Fibroblast of villous mesenchyme (primary cell): Measurements from ENCODE around the gene TTC7B. TPM values are rescaled to one million over a fixed set of nuclear protein-coding genes. Genes with fewer than 3 reads are reported as not detected.

Experiments
- DNase-seq: peaks from one replicate; pipeline ENCODE4 v3.0.0-alpha.2; 2010; ENCODE audit warnings: low read depth
- H3K4me3 ChIP-seq: 2 replicates; pipeline ENCODE4 v1.5.1; 2011; ENCODE audit warnings: low read depth, mild to moderate bottlenecking, low read length
- CTCF ChIP-seq: IDR thresholded peaks from 2 replicates; pipeline ENCODE4 v1.5.1; 2012; ENCODE audit warnings: low read depth, mild to moderate bottlenecking, low read length; ENCODE audit not compliant: insufficient read depth
- total RNA-seq: library from RNA; depleted of rRNA; stranded (reverse); fragments of >200 nt; gene quantifications from 2 replicates; pipeline ENCODE4 v1.2.3, GENCODE V29; 2012

Gene TTC7B
- total RNA-seq, 1 donor: 16.8 TPM

- no peak for TF ChIP-seq CTCF
- no peak overlapping the region for H3K4me3 ChIP-seq
- DNase-seq: no peak
These were observed 164.2 kb downstream of the TTC7B start for GRCh38 chr14:90651976-90652560.

DNA sequence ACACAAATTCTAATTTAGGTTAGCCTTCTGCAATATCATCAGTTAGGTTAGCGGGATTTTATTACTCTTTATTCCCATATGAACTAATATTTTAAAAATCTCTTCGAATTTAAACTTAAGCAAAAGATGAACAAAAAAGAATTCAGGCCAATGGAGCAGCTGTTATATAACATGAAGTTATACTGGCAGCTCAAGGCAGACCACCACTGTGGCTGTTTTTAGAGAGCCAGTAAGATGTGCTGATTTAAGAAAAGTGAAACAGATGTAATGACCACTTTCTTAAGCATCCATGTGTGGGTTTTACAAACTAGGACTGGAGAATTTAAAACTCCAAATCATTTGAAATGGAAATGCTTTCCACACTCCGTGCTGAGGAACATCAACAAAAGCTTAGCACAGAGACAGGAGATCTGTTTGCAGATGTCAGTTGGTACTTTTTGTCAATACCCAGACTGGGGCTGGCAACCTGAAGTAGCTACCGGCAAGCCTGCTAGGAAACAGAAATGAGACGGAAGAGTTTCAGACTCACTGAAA is 164.9 kb downstream of the TTC7B start:
- no peak overlapping the region for H3K4me3 ChIP-seq
- TF ChIP-seq CTCF: no peak
- DNase-seq: no peak

DNA sequence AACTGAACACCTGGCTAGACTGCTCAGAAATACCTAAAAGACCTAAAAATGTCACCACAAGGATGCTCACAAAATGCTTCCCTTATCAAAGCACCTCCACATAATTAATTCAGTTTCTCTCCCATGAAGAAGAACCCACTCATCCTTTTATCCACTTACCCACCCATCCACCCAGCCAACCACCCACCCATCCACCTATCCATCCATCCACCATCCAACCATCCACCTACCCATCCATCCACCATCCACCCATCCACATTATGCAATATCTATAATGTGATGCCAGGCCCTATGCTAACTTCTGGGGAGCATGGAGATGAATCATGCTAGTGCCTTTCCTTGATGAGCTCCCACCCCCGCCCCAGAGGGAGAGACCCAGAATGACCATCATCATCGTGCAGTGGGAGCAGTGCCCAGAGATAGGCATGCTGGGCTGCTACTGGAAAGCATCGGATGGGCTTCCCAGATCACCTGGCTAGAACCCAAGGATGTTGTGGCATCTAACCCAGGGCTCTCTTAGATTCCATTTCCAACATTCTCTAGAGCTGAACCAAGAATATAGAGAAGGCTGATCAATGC is 166.6 kb downstream of the TTC7B start:
- DNase-seq: no peak
- H3K4me3 ChIP-seq: no peak overlapping the region
- TF ChIP-seq CTCF: no peak

GRCh38 chr14:90649083-90649482 is 167.1 kb downstream of the TTC7B start:
- H3K4me3 ChIP-seq: no peak overlapping the region
- DNase-seq: no peak

GRCh38 chr14:90648421-90648820 is 167.8 kb downstream of the TTC7B start:
- no peak for DNase-seq
- TF ChIP-seq CTCF: no peak
- no peak overlapping the region for H3K4me3 ChIP-seq

More at GRCh38 chr14:90649083-90649482, 167.1 kb downstream of the TTC7B start:
- TF ChIP-seq CTCF: no peak

GRCh38 chr14:90647473-90648005 is 168.7 kb downstream of the TTC7B start:
- DNase-seq: no peak
- no peak for TF ChIP-seq CTCF
- no peak overlapping the region for H3K4me3 ChIP-seq
